ENCODE results near the gene SAC3D1. TPM values are rescaled to one million over a fixed set of nuclear protein-coding genes. Genes with fewer than 3 reads are reported as not detected.
"Not testable (repeated sequence)": the region's sequence is repeated elsewhere in the genome, so short reads cannot be mapped to it uniquely, and the experiment has no call there.

The SAC3D1 gene
- total RNA-seq, result 23.0 and 24.0 TPM in 2 replicates

DNA sequence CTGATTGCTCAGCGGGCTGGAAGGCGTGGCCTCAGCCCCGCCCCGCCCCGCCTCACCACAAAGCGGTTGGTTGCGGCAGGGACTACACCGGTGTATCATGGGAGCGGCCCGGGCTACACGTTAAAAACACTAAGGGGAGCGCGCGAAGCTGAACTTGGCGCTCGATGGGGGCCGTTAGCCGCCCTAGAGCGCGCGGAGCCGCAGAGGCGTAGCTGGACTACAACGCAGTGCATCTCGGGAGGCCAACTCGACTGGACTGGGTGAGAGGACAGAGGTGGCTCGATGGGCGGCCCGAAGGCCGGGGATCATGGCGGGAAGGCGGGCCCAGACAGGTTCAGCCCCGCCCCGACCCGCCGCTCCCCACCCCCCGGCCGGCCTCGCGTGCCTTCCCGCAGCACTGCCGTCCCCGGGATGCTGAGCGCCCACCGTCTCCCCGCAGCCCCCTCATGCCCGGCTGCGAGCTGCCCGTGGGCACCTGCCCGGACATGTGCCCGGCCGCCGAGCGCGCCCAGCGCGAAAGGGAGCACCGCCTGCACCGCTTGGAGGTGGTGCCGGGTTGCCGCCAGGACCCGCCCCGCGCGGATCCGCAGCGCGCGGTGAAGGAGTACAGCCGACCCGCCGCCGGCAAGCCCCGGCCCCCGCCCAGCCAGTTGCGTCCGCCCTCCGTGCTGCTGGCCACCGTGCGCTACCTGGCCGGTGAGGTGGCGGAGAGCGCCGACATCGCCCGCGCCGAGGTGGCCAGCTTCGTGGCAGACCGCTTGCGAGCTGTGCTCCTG is at the start of gene SAC3D1:
Gene SAC3D1 (plus strand): TSS at position 364 of the 776 bp plus-strand sequence. CDS start 83 bp downstream, at position 447.
- intact Hi-C loops (cut with micrococcal nuclease), result loop anchor here (1.0 kb wide), 5 partner anchors 14 to 124 kb away; partner anchors contain the start of genes ATG2A, CDCA5, SNX15 and ZFPL1

DNA sequence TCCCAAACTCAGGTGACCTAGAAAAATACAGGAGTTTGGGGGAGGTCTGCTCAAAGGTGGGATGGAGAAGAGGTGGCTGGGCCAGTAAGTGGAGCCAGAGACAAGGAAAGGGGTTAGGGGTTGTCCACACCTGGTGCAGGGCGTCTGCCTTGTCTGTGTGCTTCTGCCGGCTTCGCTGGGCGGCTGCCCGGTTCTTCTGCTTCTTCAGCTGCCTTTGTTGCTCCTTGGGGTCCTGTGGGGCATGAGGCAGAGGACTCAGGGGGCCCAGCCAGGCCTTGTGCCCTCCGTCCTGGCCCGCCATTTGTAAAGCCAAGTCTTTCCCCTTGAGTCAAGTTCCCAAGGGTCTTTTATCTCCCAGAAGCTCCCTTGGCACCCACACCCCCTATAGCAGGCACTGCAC is 46.7 kb upstream of the SAC3D1 start:
- intact Hi-C loops (cut with micrococcal nuclease), result no loop called here

DNA sequence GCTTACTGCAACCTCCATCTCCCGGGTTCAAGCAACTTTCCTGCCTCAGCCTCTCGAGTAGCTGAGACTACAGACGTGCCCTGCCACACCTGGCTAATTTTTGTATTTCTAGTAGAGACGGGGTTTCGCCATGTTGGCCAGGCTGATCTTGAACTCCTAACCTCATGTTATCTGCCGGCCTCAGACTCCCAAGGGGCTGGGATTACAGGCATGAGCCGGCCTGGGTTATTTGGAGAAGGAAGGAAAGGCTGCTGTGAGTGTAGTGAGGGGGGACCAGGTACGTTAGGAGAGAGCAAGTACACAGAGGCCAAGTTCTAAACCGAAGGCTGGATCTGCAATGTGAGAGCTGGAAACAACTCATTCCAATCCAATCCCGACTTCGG is 44.7 kb upstream of the SAC3D1 start:
- intact Hi-C loops (cut with micrococcal nuclease), result no loop called here

DNA sequence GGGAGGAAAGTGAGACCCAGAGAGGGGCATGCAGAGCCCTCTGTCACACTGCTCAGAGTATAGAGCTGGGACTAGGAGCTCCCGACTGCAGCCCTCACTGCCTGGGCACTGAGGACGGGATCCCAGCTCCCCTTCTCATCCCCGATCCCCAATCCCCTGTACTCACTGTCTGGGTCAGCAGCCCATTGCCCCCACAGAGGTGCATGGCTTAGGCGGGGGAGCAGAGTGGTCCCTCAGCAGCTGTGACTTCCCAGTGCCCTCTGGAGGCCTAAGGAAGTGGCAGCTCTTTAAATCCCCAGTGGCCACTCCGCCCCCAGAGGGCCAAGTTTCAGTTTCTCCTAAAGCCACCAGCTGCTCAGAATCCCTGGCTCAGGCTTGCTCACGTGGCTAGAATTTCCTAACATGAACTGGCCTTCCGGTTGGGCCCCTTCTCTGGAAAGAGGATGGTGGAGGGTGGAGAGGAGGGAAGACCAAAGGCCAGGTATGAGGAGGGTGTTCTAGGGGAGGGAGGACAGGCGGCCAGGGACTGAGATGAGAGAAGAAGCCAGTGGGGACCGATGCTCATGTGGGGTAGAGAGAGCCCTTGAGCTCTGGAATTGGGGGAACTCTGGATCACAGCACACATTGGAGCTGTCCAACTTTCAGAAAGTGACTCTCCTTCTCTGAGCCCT is 44.2 kb upstream of the SAC3D1 start, which contains the start of gene BATF2:
Gene BATF2 (minus strand): TSS at position 262 of the 671 bp plus-strand sequence. CDS start 57 bp downstream, at position 205.
- intact Hi-C loops (cut with micrococcal nuclease), result no loop called here

DNA sequence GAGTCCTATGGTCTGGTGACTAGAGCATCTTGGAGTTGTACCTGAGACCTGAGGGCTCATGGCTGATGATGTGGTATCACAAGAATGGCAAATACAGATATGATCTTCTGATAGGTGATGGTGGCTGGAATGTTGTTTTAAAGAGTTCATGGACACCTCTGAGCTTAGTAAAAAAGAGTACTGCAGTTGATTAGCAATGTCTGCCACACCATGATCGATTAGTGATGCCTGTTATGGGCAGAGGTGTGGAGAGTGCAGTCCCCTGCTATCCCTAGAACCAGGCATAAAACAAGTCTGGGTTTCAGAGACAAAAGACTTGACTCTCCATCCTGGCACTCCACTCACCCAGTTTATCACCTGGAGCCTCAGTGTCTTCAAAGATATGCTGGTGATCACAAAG is 42.9 kb upstream of the SAC3D1 start:
- intact Hi-C loops (cut with micrococcal nuclease), result no loop called here

DNA sequence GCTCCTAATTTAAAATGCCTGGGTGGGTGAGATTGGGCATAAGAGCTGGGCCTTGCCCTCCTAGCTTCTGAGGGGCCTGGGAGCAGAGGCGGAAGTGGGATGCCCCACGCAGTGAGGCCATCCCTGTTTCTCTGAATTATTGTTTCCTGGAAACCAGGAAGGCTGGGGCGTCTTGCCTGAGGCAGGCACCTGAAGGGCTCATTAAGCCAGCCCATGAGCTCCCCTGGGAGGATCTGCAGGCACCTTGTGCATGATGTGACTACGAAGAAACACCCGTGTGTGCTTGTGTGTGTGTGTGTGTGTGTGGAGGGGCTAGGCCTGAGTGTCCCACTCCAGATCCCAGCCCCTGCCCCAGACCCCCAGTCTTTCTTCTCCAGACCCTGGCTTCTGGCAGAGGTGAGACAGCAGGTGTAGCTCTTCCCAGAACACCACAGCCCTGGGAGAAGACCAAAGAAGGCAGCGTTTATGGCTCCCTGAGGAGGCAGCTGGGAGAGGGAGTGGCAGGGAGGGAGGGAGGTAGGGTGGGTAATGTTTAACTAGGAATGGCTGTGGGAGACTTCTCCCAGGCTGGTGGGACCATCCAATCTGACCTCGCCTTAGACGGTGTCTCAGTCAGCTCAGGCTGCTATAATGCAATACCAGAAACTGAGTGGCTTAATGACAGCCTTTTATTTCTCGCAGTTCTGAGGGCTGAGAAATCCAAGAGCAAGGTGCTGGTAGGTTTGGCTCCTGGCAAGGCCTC is 42.1 kb upstream of the SAC3D1 start:
- intact Hi-C loops (cut with micrococcal nuclease), result no loop called here

DNA sequence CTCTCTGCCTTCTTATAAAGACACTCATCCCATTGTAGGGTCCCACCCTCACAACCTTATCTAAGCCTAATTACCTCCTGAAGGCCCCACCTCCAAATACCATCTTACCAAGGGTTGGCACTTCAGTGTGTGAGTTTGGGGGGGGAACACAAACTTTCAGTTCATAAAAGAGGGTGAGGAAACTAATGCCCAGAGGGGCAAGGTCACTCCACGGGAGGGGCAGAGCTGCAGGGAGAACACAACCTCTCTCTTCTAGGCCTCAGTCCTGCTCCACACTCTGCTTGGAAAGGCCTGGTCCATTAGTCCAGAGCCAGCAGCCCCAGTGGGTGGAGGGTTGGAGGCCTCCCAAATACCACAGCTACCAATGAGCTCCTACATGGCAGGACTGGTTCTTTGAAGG is 41.5 kb upstream of the SAC3D1 start:
- intact Hi-C loops (cut with micrococcal nuclease), result no loop called here

DNA sequence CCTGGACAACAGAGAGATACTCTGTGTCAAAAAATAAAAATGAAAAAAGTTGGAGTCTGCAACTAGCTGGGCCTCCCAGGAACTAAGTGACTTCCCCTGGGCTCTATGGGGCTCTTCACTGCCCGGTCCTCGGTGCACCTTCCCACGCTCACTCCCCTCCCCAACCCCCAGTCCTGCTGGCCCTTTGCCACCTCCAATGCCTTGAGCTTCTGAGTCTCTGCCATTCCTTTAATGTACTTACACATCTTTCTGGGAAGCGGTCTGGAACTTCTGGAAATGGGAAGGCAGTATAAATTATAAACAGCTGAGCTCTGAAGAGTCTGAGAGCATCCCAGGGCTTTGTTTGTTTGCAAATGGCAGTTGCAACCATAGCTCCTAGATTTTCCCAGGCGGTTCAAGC is 38.3 kb upstream of the SAC3D1 start:
- intact Hi-C loops (cut with micrococcal nuclease), result no loop called here

DNA sequence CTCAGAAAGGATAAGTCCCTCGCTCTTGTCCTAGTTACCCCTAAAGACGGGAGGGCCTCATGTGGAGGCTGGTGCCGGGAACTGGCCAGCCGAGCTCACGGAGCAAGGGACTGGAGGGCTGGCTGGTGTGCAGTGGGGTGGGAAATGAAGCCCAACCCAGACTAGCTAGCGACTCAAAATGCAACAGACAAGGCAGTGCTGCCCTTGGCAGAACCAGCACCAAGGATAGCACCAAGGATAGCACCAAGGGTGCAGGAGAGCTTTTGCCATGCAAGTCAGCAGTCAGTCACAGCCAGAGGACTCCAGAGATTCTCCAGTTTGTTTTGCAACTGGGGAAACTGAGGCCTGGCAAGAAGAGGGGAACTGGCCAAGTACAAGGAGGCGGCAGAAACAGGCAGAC is 37.7 kb upstream of the SAC3D1 start:
- intact Hi-C loops (cut with micrococcal nuclease), result no loop called here

DNA sequence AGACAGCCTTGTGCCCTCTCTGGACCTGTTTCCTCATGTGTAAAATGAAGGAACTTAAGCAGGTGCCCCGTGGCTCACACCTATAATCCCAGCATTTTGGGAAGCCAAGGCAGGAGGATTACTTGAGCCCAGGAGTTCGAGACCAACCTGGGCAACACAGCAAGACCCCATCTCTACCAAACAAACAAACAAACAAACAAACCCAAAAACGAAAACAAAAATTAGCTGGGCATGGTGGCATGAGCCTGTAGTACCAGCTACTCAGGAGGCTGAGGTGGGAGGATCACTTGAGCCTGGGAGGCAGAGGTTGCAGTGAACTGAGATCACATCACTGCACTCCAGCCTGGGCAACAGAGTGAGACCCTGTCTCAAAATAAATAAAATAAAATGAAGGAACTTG is 37.0 kb upstream of the SAC3D1 start:
- intact Hi-C loops (cut with micrococcal nuclease), result not testable (repeated sequence)

DNA sequence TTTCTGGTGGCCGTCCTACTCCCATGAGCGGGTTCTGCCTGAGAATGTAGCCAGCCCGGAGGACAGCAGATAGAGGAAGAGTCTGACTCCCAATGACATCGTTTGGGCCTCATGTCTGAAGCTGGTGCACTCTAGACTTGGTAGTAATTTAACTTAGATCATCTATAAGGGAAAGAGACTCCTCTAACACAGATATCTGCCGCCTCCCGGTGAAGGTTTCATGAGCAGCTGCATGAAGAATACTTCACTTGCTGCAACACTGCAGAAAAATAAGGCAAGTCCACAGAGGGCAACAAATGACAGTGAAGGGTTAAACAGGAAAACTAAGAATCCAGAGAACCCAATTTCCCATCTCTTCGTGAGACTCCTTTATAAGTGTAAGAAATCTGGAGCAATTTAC is 33.0 kb upstream of the SAC3D1 start:
- intact Hi-C loops (cut with micrococcal nuclease), result no loop called here

DNA sequence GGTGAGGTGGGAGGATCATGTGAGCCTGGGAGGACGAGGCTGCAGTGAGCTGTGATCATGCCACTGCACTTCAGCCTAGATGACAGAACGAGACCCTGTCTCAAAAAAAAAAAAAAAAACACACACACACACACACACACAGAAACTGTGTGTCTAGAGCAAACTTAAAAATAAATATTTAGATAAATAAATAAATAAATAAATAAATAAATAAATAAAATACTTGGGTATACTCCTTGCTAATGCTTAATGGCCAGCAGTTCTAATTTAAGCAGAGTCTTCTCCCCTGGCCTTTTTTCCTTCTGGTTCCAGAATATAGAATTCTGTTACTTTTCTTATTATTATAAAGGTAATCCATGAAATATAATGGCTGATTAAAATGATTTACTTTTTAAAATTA is 32.1 kb upstream of the SAC3D1 start:
- intact Hi-C loops (cut with micrococcal nuclease), result no loop called here

DNA sequence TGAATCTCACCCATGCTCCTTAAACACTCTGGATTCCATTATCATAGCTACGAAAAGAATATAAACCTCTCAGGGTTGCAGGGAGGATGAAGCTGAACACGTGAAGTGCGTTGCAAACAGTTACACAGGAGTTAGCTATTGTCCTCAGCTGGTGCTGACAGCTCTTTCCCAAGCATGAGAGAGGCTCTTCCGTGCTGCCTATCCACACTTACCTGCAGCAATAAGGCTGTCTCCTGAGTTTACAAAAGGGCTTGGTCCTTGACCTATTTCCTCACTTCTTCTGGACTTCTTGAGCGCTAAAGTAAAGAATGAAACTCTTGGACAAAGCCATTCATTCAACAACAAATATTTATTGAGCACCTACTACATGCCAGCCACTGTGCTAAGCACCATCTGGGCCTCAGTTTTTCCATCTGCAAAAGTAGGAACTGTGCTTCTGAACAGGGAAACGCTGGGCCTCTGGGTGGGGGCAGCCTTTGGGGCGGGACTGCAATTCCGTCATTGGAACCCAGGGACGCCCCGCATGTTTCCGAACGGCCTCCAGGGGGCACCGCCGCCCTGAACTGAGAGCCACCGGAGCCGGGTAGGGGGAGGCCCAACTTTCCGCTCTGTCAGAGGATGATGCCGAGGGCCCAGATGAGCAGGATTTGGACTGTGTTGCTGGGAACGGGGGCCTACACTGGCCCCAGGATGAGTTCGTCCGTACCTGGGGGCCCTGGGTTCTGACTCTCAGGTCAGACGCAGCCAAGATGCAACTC is 27.7 kb upstream of the SAC3D1 start:
- intact Hi-C loops (cut with micrococcal nuclease), result loop anchor here (1.0 to 10.0 kb wide), 6 partner anchors 28 to 239 kb away; partner anchors contain the start of genes PPP2R5B, SAC3D1, SF1 and ZNHIT2

DNA sequence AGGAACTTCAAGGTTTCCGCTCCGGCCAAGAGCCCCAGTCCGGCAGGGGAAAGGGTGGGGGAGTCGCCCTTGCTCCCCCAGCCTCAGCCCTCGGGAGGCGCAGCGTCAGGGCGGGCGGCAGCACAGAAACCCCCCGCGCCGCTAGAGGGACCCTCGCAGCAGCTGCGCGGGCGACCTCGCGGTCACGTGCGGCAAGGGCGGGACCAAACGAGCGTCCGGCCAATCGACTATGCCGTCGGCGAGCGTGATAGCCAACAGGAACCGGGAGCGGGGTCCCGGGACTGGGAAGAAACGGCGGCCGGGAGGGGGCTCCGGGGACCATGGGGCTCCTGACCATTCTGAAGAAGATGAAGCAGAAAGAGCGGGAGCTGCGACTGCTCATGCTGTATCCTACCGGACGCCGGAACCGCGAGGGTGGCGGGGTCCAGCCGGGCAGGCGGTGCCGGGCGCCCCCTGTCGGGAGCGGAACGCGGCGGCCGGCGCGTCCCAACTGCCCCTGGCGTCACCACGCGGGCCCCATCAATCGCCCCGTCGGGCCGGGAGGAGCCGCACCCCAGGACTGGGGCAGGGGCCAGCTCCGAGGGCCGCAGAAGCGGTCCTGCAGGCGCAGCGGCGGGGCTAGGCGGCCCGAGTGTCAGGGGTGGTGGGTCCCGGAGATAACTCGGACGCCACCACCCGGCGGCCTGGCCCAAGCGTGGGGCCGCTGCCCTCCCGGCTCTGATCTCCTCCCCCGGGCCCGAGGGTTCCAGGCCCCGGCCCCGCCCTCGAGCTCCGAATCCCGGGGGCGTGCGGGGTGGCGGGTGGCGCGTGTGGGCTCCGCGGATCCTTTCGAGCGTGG is 26.9 kb upstream of the SAC3D1 start, which contains the start of gene ARL2:
Gene ARL2 (plus strand): TSS at position 273 of the 838 bp plus-strand sequence. CDS start 48 bp downstream, at position 321.
- intact Hi-C loops (cut with micrococcal nuclease), result loop anchor here (1.0 to 10.0 kb wide), 7 partner anchors 13 to 239 kb away; partner anchors contain the start of genes PPP2R5B, SAC3D1, SF1 and SNX15

DNA sequence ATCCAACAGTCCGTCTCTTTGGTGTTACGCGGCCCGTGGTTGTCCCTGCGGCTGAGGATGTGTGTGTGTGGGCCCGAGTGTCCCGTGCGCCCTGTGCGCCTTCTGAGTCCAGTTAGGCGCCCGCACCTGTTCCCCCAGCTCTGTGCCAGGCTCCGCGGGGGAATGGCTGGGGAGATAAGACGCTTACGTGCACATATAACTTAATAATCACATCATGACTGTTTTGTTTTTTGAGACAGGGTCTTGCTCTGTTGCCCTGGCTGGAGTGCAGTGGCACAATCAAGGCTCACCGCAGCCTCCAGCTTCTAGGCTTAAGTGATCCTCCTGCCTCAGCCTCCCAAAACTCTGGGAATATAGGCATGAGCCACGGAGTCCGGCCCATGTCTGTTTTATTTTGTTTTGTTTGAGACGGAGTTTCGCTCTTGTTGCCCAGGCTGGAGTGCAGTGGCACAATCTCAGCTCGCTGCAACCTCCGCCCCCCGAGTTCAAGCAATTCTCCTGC is 26.2 kb upstream of the SAC3D1 start:
- intact Hi-C loops (cut with micrococcal nuclease), result loop anchor here (1.0 to 10.0 kb wide), 4 partner anchors 13 to 240 kb away; partner anchors contain the start of genes PPP2R5B, SF1 and SNX15

DNA sequence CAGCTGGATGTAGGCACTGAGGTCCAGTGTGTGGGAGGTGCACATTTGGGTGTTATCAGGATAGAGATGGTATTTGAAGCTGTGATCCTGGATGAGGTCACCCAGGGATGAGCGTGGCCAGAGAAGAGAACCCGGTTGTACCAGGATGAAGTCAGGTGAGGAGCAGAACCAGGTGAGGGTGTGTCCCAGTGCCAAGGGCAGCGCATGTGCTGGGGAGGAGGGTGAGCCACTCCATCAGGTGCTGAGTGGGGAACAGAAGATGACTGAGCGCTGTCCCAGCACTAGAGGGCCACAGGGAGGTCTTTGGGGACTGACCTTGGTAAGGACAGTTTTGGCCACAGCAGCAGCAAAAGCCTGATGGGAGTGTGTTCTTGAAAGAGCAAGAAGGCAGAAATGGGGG is 24.3 kb upstream of the SAC3D1 start:
- intact Hi-C loops (cut with micrococcal nuclease), result loop anchor here (10.0 kb wide), 1 partner anchor 242 kb away; the partner anchor contains the start of gene SF1

DNA sequence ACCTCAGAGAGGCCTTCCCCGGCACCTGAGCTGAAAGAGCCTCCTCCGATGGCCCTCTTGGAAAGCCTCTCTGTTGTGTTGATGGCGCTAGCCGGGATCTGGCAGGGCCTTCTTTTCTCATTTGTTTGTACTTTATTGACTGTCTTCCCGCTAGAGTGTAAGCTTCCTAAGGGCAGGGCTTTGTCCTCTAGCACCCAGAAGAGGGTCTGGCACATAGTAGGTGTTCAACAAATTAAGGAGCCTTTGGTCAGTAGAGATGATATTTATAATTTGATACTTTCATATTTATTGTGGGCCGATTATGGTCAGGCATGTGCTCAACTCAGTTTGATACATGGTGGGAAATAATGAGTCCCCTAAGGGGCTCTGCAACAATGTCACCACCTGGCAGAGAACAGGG is 23.1 kb upstream of the SAC3D1 start:
- intact Hi-C loops (cut with micrococcal nuclease), result loop anchor here (10.0 kb wide), 1 partner anchor 243 kb away; the partner anchor contains the start of gene SF1

DNA sequence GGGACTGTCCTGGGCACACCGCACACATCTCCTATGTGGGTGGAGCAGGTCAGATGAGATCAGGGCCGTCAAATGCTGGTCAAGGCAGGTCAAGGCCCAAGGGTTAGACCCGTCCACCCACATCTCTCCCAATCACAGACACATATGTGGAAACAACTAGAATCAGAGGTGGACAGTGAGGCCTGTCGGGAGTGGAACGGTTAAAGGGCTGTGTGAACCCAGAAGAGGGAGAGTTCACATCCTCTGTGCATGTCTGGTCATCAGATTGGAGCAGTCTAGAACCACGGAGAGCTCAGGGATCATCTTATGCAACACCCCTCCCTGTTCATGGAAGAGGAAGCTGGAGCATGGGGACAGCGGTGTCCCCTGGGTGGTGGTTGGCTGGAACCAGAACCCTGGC is 21.2 kb upstream of the SAC3D1 start:
- intact Hi-C loops (cut with micrococcal nuclease), result loop anchor here (10.0 kb wide), 1 partner anchor 245 kb away; the partner anchor contains the start of gene SF1

DNA sequence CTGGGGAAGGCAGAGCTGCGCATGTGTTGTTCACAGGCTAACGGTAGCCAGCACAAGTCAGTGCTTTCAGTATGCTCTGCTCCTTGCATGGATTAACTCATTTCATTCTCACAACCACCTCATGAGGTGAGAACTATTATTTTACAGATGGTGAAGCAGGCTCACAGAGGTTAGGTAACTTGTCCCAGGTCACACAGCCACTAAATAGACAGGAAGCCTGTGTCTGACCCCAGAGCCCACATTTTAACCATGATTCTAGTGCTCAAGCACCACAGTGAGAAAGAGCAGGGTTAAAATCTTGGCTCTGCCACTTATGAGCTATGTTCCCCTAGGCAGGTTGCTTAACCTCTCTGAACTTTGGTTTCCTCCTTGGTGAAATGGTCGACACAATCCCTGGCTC is 20.0 kb upstream of the SAC3D1 start:
- intact Hi-C loops (cut with micrococcal nuclease), result no loop called here

Measured in T-helper 2 cell treated with Interferon-gamma antibody and Interleukin-4, amounts not matched to agents 100 ng/mL and 5 ng/mL, for 36 hours (primary cell).